K562 (cell line): ENCODE measurements around the gene RSPH3. TPM values are rescaled to one million over a fixed set of nuclear protein-coding genes. Genes with fewer than 3 reads are reported as not detected.

Experiments used
- ATAC-seq: fragments of 200-7000 bp; cut with Tn5 transposase; 3 replicates; pipeline ENCODE4 v1.9.1; 2020; ENCODE audit warnings: moderate library complexity
- BruUV-seq: library from RNA; stranded (reverse); fragments of 400-500 nt; replicated peaks from 2 replicates; lab custom pipeline; 2021; lab: Mats Ljungman, UMichigan
- CTCF ChIA-PET: fragments of 300-600 bp; formaldehyde crosslinking; extraction: SDS; loops from one replicate; lab custom pipeline; 2021; ENCODE audit warnings: low intra/inter-chr PET ratio; lab: Yijun Ruan, JAX
- POLR2A ChIA-PET: fragments of 300-600, 350-650 bp; sonication (Branson Sonifier 250); formaldehyde crosslinking; extraction: SDS; loops from one replicate; lab custom pipeline; 2021; ENCODE audit warnings: antibody characterized with exemption, inconsistent platforms; lab: Yijun Ruan, JAX
- DNase-seq, 4 experiments: peaks; one replicate each; pipeline versions ENCODE4 v3.0.0 to v3.0.0-alpha.2; 2011 to 2018; ENCODE audit warnings: low spot score in 3 of 4, mixed read lengths in 3 of 4; ENCODE audit errors: extremely low read depth in 1 of 4
- FAIRE-seq: peaks from 2 replicates; lab custom pipeline; 2011; peaks lifted over from hg19 to GRCh38; lab: Jason Lieb, UNC
- H2AFZ ChIP-seq: 2 replicates; pipeline ENCODE4 v1.6.0; 2011; ENCODE audit warnings: low read depth, low read length, control low read depth, inconsistent platforms
- H3K27ac ChIP-seq: fragments of 200-600 bp; 3 replicates; pipeline ENCODE4 v1.8.0; 2011; ENCODE audit warnings: low read depth, mild to moderate bottlenecking, control low read depth, inconsistent platforms, low read length, moderate library complexity, mixed read lengths; ENCODE audit errors: extremely low read depth
- H3K27me3 ChIP-seq, 2 experiments: fragments of 300-600 bp in 1 of 2; 2 replicates in 1 of 2; 3 replicates in 1 of 2; pipeline versions ENCODE4 v1.6.0 to v1.8.0; 2011; ENCODE audit warnings: inconsistent platforms in 2 of 2, low read length in 2 of 2, mild to moderate bottlenecking in 1 of 2, mixed read lengths in 1 of 2, moderate library complexity in 1 of 2; ENCODE audit not compliant: control insufficient read depth in 2 of 2, insufficient read depth in 2 of 2
- H3K36me3 ChIP-seq: fragments of 300-600 bp; 3 replicates; pipeline ENCODE4 v1.8.0; 2011; ENCODE audit warnings: mild to moderate bottlenecking, low read length, inconsistent platforms; ENCODE audit not compliant: control insufficient read depth, insufficient read depth
- H3K4me1 ChIP-seq, 2 experiments: fragments of 200-600 bp in 1 of 2; replicated peaks in 1 of 2; 2 replicates in 1 of 2; 3 replicates in 1 of 2; pipeline versions ENCODE4 v1.5.1 to v1.8.0; 2011; ENCODE audit warnings: inconsistent platforms in 2 of 2, low read length in 2 of 2, mild to moderate bottlenecking in 1 of 2, mixed read lengths in 1 of 2, moderate library complexity in 1 of 2; ENCODE audit not compliant: control insufficient read depth in 2 of 2, insufficient read depth in 2 of 2
- H3K4me2 ChIP-seq: 2 replicates; pipeline ENCODE4 v1.6.1; 2011; ENCODE audit warnings: low read length, control low read depth, inconsistent platforms, mixed read lengths; ENCODE audit not compliant: insufficient read depth
- H3K4me3 ChIP-seq: fragments of 200-600 bp; sonication (generic), shearing (Covaris generic); 2 replicates; pipeline ENCODE4 v1.5.1; 2016; ENCODE audit warnings: control low read depth, inconsistent platforms
- H3K79me2 ChIP-seq: fragments of 200-600 bp; 3 replicates; pipeline ENCODE4 v1.8.0; 2011; ENCODE audit warnings: low read length, inconsistent platforms; ENCODE audit not compliant: control insufficient read depth, insufficient read depth
- H3K9ac ChIP-seq, 2 experiments: 2 replicates each; pipeline versions ENCODE4 v1.6.0 to v1.6.1; 2011; ENCODE audit warnings: low read depth in 2 of 2, low read length in 2 of 2, control low read depth in 1 of 2, inconsistent platforms in 1 of 2, mild to moderate bottlenecking in 1 of 2, mixed read lengths in 1 of 2; ENCODE audit not compliant: insufficient read depth in 1 of 2
- H3K9me1 ChIP-seq: one replicate; pipeline ENCODE4 v1.6.0; 2011; ENCODE audit warnings: inconsistent platforms, mild to moderate bottlenecking, low read length, moderate library complexity; ENCODE audit not compliant: control insufficient read depth, insufficient read depth
- H3K9me3 ChIP-seq: replicated peaks from 2 replicates; pipeline ENCODE4 v1.5.1; 2011; ENCODE audit warnings: low read depth, low read length, inconsistent platforms; ENCODE audit not compliant: control insufficient read depth, insufficient read depth
- H4K20me1 ChIP-seq: replicated peaks from 2 replicates; pipeline ENCODE4 v1.6.1; 2011; ENCODE audit warnings: low read length, inconsistent platforms, mixed read lengths; ENCODE audit not compliant: control insufficient read depth, insufficient read depth
- CCNT2 ChIP-seq: IDR thresholded peaks from 2 replicates; pipeline ENCODE4 v1.6.1; 2011; ENCODE audit warnings: borderline replicate concordance, low read depth, mild to moderate bottlenecking, moderate library complexity, mixed read lengths, low read length; ENCODE audit not compliant: insufficient read length; ENCODE audit errors: extremely low read depth
- E2F3 ChIP-seq: fragments of 250-450 bp; sonication (Bioruptor Pico); IDR thresholded peaks from 2 replicates; pipeline ENCODE4 v1.4.0; 2020; ENCODE audit warnings: mild to moderate bottlenecking
- GABPB1 ChIP-seq: sonication (generic); formaldehyde crosslinking; IDR thresholded peaks from 2 replicates; pipeline ENCODE4 v1.8.0; 2022; ENCODE audit warnings: mild to moderate bottlenecking, missing genetic modification reagents
- HMG20A ChIP-seq: fragments of 450-650 bp; formaldehyde crosslinking; conservative IDR thresholded peaks from 2 replicates; pipeline ENCODE4 v1.4.0; 2020; ENCODE audit warnings: mild to moderate bottlenecking, mixed read lengths
- NFATC3 ChIP-seq: fragments of 450-650 bp; IDR thresholded peaks from 2 replicates; pipeline ENCODE4 v1.6.1; 2017; ENCODE audit warnings: mild to moderate bottlenecking
- NR2F6 ChIP-seq: fragments of 450-650 bp; formaldehyde crosslinking; IDR thresholded peaks from 2 replicates; pipeline ENCODE4 v1.4.0; 2020; ENCODE audit warnings: mild to moderate bottlenecking
- NR3C1 ChIP-seq: sonication (generic); formaldehyde crosslinking; IDR thresholded peaks from 2 replicates; pipeline ENCODE4 v1.8.1; 2022; ENCODE audit warnings: missing genetic modification reagents
- SRSF1 ChIP-seq: fragments of 200-400 bp; formaldehyde crosslinking; IDR thresholded peaks from 2 replicates; pipeline ENCODE4 v1.6.1; 2017; ENCODE audit warnings: mild to moderate bottlenecking, low read depth, low read length, moderate library complexity
- TEAD4 ChIP-seq, 2 experiments: sonication (generic) in 1 of 2; formaldehyde crosslinking in 1 of 2; IDR thresholded peaks; 2 replicates each; pipeline versions ENCODE4 v1.6.1 to v1.8.0; 2012 to 2022; ENCODE audit warnings: borderline replicate concordance in 1 of 2, inconsistent platforms in 1 of 2, low read length in 1 of 2, mild to moderate bottlenecking in 1 of 2, missing genetic modification reagents in 1 of 2
- THRAP3 ChIP-seq: fragments of 450-650 bp; IDR thresholded peaks from 2 replicates; pipeline ENCODE4 v1.6.1; 2016; ENCODE audit warnings: mild to moderate bottlenecking, inconsistent platforms, borderline replicate concordance
- TSC22D4 ChIP-seq: fragments of 450-650 bp; IDR thresholded peaks from 2 replicates; pipeline ENCODE4 v1.6.1; 2016; ENCODE audit warnings: missing genetic modification characterization, missing biosample characterization, control low read depth
- ZBED1 ChIP-seq: IDR thresholded peaks from 2 replicates; pipeline ENCODE4 v1.6.1; 2014
- ZNF274 ChIP-seq: IDR thresholded peaks from 2 replicates; pipeline ENCODE4 v1.6.1; 2011; ENCODE audit warnings: low read depth, mild to moderate bottlenecking, low read length, moderate library complexity, borderline replicate concordance
- WGBS: fragments of 100-300 bp; shearing (Covaris generic); methylation state at CpG from one replicate; pipeline ENCODE4 v1.1.6; 2016; ENCODE audit warnings: low coverage, mixed read lengths; ENCODE audit not compliant: insufficient coverage; ENCODE audit errors: missing lambda C conversion rate; 5-methylcytosine and 5-hydroxymethylcytosine counted together
- in situ Hi-C: fragments of 300-500 bp; cut with MboI; formaldehyde crosslinking; loops from 4 replicates; pipeline ENCODE4 v1.15.0; 2018; ENCODE audit warnings: inconsistent platforms, mixed read lengths
- intact Hi-C: fragments of 100-400 bp; cut with micrococcal nuclease; formaldehyde crosslinking; loops from 2 replicates; pipeline ENCODE4 v1.14.2; 2022
- polyA plus RNA-seq, 8 experiments: library from polyadenylated mRNA; depleted of rRNA in 4 of 8; stranded (reverse) in 5 of 8; unstranded in 3 of 8; fragments of >200 nt; fragmentation: Nextera tagmentation in 2 of 8; fragmentation: Illumina TruSeq in 1 of 8; extraction: Ambion mirVana in 2 of 8; extraction: Trizol in 1 of 8; gene quantifications; 2 replicates each; pipeline versions ENCODE4 v1.2.1 to v1.2.3, GENCODE V29; 2011 to 2014; ENCODE audit warnings: inconsistent platforms in 1 of 8, missing spikeins in 1 of 8
- total RNA-seq, 7 experiments: library from RNA; depleted of rRNA in 6 of 7; stranded (reverse); fragments of >200 nt in 6 of 7; fragmentation: Illumina TruSeq in 2 of 7; extraction: Trizol in 2 of 7; gene quantifications; 2 replicates each; pipeline versions ENCODE4 v1.2.1 to v1.2.3, GENCODE V29; 2011 to 2021; ENCODE audit warnings: low replicate concordance in 1 of 7
- TF ChIP-seq, protein P1 (sequence below), 2 experiments: fragments of 450-650 bp in 1 of 2; sonication (generic) in 1 of 2; formaldehyde crosslinking in 1 of 2; IDR thresholded peaks; 2 replicates each; pipeline versions ENCODE4 v1.7.1 to v1.9.0; 2016 to 2022; ENCODE audit warnings: inconsistent platforms in 1 of 2, mild to moderate bottlenecking in 1 of 2, missing genetic modification reagents in 1 of 2

Gene RSPH3
- total and polyA plus RNA-seq, 9 of the 15 experiments (the other 6 are each of a cell fraction or from before 2014, with no cell fraction given) = 0.52 to 2.9 (median 1.5) TPM

DNA sequence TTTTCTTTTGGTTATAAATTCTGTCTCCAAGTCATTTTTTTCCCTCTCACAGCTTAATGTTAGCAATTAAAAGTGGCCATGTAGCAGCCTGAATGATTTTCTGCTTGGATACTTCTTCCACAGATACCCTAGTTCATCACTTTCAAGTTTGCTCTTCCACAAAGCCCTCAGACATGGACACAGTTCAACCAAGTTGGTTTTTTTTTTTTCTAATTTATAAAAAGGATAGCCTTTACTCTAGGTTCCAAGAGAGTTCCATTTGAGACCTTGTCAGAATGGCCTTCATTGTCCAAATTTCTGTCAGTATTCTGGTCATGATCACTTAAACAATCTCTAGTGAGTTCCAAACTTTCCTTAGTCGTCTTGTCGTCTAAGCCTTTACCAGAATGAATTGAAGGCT lies 40.0 kb downstream of the RSPH3 start:
- BruUV-seq = no TSS peak
- Histone ChIP-seq H3K36me3 (no peaks in the 10 kb centered on the region), H3K4me2 (no peak overlapping the region), H3K9me1 (no peaks in the 10 kb centered on the region), H2AFZ (no peak overlapping the region), H3K4me1 (peaks cover 6 to 9% of the 10 kb centered on the region in 2 experiments; a peak in 4 of 5 replicates), H4K20me1 (no peaks in the 10 kb centered on the region), H3K9ac (no peak overlapping the region), H3K79me2 (no peaks in the 10 kb centered on the region), H3K27me3 (no peaks in the 10 kb centered on the region), H3K27ac (no peak overlapping the region), H3K4me3 (no peak overlapping the region)
- WGBS = 4% methylated on average over 2 of the region's 2 CpGs
- intact Hi-C loops = loop anchor here (5.0 kb wide), 1 partner anchor 93 kb away; no protein-coding TSS in a partner anchor
- DNase-seq (no peak), ATAC-seq (no peak), FAIRE-seq (no peak)
- POLR2A ChIA-PET = no interaction called here
- in situ Hi-C loops = no loop called here
- CTCF ChIA-PET = no interaction called here
- TF ChIP-seq ZBED1 (no peak), CCNT2 (no peak), TEAD4 (IDR thresholded peaks at IDR 0.05; ENCODE audit: low read length) (no peak), TEAD4 (CRISPR knock-in tag; IDR thresholded peaks at IDR 0.05; ENCODE audit: borderline replicate concordance) (no peak), TSC22D4 (tag) (no peak), NR2F6 (CRISPR knock-in tag) (no peak), ZNF274 (no peak), SRSF1 (no peak), NFATC3 (no peak), E2F3 (no peak), THRAP3 (no peak), GABPB1 (CRISPR knock-in tag) (no peak), HMG20A (CRISPR knock-in tag) (no peak), NR3C1 (CRISPR knock-in tag) (no peak)
- TF ChIP-seq, protein P1, sequence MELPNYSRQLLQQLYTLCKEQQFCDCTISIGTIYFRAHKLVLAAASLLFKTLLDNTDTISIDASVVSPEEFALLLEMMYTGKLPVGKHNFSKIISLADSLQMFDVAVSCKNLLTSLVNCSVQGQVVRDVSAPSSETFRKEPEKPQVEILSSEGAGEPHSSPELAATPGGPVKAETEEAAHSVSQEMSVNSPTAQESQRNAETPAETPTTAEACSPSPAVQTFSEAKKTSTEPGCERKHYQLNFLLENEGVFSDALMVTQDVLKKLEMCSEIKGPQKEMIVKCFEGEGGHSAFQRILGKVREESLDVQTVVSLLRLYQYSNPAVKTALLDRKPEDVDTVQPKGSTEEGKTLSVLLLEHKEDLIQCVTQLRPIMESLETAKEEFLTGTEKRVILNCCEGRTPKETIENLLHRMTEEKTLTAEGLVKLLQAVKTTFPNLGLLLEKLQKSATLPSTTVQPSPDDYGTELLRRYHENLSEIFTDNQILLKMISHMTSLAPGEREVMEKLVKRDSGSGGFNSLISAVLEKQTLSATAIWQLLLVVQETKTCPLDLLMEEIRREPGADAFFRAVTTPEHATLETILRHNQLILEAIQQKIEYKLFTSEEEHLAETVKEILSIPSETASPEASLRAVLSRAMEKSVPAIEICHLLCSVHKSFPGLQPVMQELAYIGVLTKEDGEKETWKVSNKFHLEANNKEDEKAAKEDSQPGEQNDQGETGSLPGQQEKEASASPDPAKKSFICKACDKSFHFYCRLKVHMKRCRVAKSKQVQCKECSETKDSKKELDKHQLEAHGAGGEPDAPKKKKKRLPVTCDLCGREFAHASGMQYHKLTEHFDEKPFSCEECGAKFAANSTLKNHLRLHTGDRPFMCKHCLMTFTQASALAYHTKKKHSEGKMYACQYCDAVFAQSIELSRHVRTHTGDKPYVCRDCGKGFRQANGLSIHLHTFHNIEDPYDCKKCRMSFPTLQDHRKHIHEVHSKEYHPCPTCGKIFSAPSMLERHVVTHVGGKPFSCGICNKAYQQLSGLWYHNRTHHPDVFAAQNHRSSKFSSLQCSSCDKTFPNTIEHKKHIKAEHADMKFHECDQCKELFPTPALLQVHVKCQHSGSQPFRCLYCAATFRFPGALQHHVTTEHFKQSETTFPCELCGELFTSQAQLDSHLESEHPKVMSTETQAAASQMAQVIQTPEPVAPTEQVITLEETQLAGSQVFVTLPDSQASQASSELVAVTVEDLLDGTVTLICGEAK (IDR thresholded peaks at IDR 0.05) = no peak
- TF ChIP-seq, protein P1 (CRISPR knock-in tag; IDR thresholded peaks at IDR 0.05) = no peak
- TF ChIP-seq, all 486 proteins: peak for 0
- no peaks in the 10 kb centered on the region for H3K9me3 ChIP-seq
